Stimulated activated CD4-positive, alpha-beta T cell treated with anti-CD3 and anti-CD28 coated beads, Interleukin-2, amount 100 ng/mL, for 4 hours (primary cell): ENCODE measurements around the gene ARAP1.

Source experiments
- DNase-seq: peaks from one replicate; pipeline ENCODE4 v3.0.0-alpha.2; 2020; ENCODE audit warnings: low read depth

ARAP1 gene

DNA sequence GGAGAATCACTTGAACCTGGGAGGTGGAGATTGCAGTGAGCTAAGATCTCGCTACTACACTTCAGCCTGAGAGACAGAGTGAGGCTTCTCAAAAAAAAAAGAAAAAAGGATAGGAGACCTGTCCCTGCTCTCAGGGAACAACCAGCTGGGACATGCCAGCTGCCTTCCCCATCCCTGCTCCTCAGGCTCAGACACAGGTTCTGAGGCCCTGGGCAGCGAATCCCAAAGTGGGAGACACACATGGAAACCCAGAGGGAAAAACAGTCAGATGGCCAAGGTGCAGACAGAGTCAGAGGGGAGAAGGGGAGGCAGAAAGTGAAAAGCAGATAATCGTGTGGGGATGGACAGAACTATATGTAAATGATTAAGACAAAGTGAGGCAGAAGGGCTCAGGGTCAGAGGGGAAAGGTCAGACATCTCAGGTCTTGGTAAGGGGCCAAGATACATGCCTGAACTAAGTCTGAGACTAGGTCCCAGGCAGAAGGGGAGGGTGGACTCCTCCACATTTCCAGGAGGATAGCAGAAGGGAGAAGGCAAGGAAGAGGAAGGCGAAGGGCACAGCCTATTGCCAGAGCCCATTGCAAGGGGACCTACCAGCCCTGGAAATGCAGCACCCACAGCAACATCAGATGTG is 27.4 kb upstream of the ARAP1 start:
- no peak for DNase-seq

DNA sequence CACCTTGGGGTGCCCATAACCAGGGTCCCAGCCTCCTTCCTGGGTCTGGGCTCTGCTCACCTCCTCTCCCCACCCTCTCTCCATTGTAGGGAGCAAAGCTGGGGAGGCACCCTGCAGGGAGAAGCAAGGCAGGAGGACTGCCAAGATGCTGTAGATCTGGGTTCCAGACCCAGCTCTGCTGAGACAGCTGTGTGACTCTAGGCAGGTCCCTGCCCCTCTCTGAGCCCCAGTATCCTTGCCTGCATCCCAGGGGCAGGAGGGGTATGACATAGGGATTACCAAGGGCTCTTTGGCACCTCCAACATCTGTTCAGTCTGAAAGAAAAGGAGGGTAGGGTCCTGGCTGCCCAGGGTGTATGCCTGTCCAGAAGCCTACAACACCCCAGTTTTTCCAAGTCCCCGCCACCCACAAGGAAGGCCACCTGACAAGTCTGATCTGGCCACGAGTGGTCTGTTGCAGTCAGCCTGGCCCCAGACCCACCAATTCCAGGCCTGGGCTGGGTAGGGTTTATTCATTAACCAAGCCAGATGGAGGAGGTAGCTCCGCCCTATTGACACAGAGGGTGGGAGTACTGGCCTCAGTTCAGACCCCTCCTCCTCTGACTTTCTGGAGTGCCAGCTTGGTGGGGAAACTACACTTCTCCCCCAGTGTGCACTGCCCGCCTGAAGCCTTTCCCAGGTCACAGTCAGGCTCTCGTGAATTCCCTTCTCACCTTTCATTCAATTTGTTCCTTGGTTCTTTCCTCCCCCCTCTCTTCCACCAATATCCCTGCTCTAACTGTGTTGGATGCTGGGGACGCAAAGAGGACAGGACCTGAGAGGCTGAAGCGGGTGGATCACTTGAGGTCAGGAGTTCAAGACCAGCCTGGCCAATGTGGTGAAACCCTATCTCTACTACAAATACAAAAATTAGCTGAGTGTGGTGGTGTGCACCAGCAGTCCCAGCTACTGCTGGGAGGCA is 26.6 kb upstream of the ARAP1 start:
- DNase-seq, result no peak

DNA sequence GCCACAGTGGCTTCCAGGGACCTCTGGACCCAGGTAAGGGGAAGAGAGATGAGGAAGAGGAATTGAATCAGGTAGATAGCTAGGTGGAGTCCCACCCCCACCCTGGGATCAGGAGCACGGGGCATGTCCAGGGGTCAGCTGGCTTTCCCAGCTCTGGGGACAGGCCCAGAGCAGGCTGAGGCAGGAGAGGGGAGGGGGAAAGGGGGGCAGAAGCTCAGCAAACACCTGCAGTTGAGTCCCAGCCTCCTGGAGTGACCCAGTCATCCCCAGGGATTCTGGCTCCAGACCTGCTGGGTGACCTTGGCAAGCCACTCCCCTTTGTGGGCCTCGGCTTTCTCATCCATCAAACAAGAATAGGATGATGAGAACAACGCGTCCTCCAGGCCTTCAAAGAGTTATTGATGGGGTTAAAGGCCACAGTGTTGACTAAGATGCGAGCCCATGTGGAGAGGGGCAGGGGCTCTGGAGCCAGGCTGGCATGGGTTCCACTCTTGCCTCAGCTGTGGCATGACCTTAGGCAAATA is 25.6 kb upstream of the ARAP1 start:
- DNase-seq, result no peak

DNA sequence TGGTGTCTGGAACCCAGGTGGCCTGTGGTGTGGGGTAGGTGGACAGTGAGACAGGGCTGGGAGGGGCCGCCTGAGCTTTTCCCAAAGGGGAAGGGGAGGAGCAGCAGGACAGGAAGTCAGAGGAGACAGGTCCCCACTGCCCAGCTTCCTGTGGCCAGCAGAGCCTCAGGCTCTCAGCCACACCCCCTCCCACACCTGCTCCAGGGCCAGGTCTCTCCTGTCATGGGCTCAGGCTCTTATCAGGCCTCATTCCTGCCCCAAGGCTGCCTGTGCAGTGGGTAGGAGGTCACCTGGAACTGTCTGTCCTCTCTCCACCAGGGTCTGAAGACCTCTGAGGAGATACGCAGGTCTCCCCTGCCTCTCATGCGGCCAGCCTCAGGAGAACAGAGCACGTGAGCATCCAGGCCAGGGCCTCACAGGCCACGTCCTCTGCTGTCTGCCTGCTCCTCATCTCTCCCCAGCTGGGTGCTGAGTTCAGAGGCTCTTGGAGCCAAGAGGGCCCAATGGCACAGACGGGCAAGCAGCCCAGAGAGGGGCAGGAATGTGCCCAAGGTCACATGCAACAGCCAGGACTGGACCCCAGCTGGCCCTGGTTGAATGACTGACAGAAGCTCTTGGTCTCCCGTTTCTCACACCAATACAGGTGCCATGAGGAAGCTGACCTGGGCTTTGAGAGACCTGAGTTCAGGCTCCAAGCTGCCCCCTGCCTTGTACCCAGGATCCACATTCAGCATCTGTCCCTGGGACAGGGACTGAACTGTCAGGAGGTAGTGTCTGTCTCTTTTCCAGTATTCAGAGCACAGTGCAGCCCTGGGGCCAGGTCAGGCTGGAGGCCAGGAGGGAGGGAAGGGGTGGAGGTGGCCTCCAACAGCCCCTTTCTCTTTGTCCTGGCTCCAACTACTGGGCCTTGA is 24.9 kb upstream of the ARAP1 start:
- DNase-seq, result no peak

DNA sequence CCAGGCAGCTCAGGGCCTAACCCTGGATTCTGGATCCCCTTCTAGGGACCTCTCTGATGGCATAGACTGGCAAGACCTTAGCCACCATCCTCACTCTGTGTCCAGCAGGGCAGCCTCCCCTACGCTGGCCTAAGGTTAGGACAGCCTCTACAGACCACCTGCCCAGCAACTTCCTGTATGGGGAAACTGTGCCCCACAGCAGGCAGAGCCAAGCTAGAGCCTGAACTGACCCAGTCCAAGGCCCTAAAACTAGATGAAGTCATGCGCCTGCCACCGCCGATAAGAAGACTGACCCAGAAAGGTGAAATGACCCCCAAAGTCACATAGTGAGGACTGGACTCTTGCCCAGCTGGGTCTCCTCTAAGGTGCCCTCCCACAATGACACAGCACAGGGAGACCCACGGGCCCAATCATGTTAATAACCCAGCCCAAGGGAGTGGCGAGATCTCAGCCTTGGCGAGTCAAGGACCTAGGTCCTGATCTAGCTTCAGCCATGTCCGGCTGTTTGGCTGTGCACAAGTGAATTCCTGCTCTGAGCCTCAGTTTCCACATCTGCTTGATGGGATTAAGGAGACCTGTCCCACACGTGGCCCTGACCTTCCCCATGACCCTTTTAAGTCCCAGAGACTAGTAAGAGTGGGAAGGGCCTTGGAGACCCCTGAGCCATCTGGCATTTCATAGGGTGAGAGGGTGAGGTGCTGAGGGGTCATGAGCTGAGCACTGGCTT is 24.1 kb upstream of the ARAP1 start:
- no peak for DNase-seq

DNA sequence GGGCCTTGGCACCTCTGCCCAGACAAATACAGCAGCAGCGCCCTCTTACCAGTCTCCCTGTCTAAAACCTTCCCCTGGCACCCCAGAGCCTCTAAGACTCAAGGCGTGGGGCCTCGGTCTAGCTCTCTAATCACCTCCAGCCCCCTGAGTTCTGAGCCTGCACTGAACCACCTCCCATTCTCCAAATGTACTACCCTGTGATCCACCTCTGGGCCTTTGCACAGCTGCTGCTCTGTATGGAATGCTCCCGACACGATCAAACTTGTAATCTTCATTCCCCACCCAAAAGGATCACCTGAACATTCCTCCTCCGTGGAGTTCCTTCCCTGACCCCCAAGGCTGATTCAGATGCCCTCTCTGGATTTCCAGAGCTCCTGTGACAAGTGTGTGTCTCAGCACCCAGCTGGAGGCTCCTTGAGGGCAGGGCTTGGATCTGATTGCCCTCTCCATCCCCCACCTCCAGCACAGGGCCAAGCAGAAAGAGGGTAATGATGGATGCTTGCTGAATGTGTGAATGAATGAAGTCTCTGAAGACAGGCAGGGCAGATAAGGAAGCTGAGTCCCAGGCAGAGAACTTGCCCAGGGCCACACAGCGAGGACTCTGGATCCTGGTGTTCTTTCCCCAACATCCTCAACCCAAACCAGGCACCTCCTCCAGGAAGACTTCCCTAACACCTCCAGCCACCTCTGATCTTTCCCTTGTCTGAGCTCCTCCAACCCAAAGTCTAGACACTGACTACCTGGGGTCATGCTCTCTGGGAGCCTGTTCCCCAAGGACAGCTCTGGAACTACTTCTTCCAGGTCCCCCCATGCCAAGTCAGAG is 23.3 kb upstream of the ARAP1 start:
- no peak for DNase-seq

DNA sequence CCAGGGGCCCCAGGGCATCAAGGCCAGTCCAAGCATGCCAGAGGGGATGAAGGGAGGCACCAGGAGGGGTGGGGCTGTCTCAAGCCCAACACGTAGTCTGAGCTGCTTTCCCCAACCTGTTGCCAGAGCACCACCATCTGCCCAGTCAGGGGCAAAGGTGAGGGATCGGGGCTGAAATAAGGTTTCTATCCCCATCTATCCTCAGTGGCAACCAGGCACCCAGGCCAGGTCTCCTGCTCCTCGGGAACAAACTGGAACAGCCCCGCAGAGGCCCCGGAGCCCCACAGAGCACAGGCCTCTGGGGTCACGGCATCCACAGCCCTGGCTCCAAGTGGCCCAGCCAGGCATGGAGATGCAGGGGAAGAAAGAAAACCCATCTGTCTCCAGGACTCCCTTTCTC is 22.3 kb upstream of the ARAP1 start:
- DNase-seq, result no peak

DNA sequence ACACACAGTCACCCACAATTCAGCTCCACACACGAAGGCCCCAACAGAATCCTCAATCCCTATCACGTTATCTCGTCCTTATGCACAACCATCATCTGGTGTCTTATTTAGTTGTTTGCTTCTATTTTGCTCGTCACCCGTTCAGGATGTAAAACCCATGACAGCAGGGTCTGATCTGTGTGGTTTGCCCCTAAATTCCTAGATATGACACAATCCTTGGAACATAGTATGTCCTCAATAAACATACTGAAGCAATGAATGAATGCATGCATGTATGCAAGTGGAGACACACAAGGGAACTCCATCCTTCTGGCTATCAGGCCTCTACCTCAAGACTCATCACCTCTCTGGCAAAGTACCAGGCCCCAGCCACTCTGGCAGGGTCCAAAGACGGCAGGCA is 21.5 kb upstream of the ARAP1 start:
- no peak for DNase-seq

DNA sequence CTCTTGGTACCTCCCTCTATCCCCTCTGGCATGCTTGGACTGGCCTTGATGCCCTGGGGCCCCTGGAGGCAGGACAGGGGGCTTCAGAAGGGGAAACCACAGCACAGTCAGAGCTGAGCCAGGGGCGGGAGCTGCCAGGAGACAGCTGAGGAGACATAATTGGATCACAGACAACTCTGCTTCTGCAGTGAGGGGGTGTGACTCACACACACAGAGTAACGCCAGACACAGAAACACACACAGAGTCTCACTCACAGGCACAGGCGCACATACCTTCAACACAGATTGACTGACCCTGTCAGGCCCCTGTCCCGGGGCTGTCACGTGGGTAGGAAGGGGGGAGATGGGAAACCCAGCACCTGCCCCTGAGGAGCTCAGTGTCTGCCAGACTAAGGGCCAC is 21.1 kb upstream of the ARAP1 start:
- DNase-seq, result no peak

DNA sequence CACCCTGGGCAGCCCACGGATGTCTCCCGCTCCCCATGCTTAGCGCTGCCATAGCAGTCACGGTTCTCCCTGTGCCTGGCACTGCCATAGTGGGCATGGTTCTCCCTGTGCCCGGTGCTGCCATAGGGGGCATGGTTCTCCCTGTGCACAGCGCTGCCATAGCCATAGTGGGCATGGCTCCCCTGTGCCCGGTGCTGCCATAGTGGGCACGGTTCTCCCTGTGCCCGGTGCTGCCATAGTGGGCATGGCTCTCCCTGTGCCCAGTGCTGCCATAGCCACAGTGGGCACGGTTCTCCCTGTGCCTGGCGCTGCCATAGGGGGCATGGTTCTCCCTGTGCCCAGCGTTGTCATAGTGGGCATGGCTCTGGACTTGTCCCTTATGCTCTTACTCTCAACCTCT is 19.9 kb upstream of the ARAP1 start:
- no peak for DNase-seq

DNA sequence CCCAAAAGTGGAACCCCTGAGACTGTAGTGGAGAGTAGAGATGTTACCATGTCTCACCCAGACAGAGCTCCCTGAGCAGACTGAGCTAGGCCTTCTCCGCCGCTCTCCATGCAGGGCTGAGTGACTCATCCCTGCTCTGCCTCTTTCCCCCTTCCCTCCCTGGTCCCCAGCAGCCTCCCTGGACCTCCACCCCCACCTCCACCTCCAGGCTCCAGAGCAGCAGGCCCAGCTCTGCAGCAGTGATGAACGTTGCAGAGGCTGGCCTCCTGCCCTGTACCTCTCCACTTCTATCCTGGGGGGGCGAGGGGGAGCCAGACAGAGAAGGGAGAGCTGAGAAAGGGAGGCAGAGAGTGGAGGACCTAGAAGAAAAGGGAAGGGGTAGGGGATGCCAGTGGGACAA is 19.3 kb upstream of the ARAP1 start:
- no peak for DNase-seq

DNA sequence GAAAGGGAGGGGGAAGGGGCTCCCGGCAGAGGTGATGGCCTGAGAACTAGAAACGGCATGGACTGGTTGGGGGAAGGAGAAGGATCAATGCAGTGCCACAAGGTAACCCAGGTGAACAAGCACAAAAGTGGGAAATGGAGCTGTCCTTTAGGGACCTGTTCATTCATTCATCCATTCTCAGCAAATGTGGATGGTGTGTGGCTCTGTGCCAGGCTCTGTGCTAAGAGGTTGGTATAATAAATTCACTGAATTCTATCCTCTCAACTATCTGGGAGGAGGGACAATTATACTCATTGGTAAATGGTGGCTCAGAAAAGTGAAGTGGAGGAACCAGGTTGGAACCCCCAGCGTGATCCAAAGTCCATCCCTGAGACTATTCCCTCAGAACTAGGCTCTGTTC is 18.6 kb upstream of the ARAP1 start:
- no peak for DNase-seq

DNA sequence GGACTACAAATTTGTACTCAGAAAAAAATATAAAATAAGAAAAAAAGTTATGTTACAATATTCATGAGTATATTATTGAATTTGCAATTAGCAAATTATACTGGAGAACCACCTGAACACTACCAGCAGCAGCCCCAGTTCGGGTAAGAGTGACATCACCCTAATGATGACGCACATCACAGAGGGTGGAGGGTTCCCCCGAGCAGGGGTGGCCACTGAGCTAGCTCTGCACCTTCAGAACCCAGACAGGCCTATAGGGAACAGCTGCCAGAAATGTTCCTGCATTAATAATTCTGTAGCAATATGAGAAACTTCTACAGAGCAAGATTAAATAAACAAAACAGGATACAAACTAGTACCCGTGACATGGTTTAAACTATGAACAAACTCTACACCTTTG is 17.5 kb upstream of the ARAP1 start:
- DNase-seq, result no peak

DNA sequence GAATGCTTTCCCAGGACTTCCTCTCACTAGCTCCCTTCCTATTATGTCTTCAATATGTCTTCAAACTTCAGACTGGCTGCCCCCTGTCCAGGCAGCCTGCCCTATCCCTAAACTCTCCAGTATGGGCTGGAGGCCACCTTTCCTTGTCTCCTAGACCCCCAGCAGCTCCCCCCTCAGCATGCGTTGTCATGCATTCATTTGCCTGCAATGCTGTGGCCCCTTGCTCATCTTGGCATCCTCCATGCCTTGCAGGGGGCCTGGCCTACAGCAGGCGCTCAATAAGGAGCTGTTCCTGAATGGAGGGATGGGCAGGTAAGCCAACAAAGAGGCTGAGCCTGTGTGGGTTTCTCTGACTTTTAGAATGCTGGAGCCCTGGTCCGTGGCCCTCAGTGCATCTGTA is 16.4 kb upstream of the ARAP1 start:
- no peak for DNase-seq

DNA sequence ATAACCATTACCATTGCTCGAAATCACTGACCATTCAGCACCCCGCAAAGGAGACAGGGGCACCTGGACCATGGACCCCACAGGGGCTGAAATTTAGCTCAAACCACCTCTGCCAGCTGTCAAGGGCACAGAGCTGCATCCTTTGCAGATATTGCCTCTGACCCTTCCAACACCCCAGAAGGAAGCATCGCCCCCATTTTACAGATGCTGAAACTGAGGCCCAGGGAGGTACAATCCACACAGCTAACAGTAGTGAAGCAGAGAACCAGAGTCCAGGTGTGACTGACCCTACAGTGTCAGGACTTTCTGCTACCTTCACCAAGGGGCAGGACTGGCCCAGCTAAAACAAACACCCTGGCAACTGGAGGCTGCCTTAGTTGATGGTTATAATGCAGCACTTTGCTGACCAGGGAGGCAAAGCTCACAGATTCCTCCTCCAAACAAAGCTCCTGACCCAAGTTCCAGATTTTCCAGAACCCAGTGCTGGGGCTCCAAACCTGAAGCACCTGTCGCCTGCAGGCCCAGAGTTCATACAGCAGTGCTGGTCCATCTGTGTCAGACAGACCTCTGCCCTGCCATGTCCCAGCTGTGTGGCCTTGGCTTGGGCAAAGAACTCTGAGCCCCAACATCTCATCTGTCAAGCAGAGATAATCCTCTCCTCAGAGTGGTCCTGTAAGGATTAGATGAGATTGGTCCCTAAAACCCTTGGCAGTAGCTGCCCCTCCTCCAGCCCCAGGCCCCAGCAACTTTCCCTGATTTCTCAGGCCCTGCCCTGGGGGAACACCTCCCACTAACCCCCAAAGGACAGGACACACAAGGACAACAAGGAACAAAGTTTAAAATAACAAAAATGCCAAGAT is 15.2 kb upstream of the ARAP1 start:
- DNase-seq, result no peak

DNA sequence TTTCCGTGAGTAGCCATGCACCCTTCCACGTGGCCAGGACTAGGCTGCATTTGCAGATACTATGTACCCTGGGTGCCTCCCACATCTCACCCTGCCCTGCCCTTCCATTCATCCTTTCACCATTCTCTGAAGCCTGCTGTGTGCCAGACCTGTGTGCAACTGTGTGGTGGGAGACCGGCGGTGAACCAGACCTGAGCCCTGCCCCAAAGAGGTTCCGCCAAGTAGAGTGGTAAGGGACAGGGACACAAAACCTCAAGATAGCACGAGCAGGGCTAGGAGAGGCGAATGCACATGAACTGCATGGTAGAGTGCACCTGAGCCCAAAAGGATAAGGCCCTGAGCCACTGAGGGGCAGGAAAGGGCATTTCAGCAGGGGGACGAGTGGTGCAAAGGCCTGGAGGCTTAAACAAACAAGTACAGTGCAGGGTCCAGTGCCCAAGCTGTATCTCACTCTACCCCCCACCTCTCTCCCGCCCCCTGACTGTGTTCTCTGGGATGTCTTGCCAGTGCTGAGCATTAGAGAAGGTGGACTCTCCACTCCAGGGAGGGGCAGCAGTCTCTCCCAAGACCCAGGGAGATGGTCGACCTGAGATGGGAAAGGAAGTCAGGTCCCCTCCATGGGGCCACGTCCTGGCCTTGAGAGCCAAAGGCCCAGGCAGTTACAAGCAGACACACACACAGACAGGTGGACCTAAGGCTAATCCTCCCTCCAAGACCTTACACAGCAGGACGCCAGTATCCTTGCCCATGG is 14.1 kb upstream of the ARAP1 start:
- DNase-seq, result no peak

DNA sequence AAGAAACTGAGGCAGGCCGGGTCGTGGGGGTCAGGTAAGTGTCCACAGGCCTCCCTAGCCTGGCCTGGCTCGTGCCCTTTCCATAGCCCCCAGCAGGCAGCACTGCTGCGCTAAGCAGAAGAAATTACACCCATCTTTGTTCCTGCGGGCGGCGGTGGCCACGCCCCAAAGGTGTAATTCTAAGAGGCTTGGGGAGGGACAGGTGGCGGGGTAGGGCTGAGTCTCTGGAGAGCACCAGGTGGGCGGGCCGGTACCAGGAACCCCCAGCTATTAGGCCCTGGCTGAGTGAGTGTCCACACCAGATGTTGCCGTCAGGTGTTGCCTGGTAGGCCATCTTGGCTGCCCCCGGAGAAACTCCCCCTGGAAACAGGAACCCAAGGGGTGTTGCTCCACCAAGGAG is 12.3 kb upstream of the ARAP1 start:
- no peak for DNase-seq

DNA sequence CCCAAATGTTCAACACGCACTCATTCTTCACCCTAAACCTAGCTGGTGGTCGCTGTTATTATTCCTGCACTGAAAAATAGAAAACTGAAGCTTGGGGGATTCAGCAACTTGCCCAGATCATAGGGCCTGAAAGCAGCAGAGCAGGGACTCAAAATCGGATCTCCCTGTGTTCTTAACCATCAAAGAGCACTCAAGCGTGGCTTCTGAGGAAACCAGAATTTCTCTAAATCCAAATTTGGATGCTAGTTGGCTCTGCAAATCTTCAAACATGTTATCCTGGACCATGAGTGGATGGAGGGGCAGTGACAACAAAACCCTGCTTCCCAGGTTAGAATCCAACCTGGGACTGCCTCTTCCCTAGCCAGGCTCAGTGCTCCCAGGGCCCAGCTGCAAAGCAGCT is 11.6 kb upstream of the ARAP1 start:
- DNase-seq, result no peak
